ENCODE measurements around the gene CAMK2A. TPM values are rescaled to one million over a fixed set of nuclear protein-coding genes. Genes with fewer than 3 reads are reported as not detected.

The CAMK2A gene
- total and polyA plus RNA-seq, 2 of the 4 experiments (the other 2 are of a cell fraction) = 0.18 to 0.19 TPM

DNA sequence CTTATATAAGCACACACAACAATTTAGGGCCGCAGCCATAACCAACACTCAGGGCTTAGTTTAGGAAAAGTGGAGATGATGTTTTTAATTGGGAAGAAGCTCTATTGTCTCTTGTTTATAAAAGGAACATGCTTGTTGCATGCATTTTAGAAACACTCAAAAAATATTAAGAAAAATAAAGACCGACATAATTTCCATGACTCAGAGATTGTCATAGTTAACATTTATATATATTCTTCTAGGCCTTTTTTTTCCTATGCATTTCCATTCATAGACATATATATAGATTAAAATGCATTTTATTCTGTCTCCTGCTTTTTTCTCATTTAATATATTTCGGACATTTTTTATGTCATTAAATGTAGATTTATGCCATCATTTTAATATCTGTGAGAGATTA, 26.7 kb upstream of the CAMK2A start (continued):
- no peak for TF ChIP-seq MAZ (IDR thresholded peaks at IDR 0.05; ENCODE audit: borderline replicate concordance, low read depth, low read length)
- TF ChIP-seq NFE2L2 (IDR thresholded peaks at IDR 0.05; ENCODE audit: low read depth, low read length) = no peak
- TF ChIP-seq RFX5 (IDR thresholded peaks at IDR 0.05; ENCODE audit: low read depth, low read length) = no peak
- no peak for TF ChIP-seq POLR2A (IDR thresholded peaks at IDR 0.05; ENCODE audit: low read depth, low read length)
- no peak for TF ChIP-seq SMC3 (IDR thresholded peaks at IDR 0.05; ENCODE audit: low read depth, low read length)
- TF ChIP-seq MXI1 (IDR thresholded peaks at IDR 0.05; ENCODE audit: borderline replicate concordance, low read depth, low read length) = no peak

DNA sequence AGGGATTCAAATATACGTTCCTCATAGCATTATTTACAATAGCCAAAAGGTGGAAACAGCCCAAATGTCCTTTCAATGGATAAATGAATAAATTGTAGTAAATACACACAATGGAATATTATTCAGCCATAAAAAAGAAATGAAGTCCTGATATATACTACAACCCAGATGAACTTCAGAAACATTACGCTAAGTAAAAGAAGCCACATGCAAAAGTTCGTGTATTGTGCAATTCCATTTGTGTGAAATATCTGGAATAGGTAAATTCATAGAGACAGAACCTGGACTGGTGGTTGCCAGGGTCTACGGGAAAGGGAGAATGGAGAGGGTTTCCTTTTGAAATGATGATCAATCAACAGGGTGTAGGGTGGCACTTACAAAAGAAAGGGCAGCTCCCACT, 25.7 kb upstream of the CAMK2A start:
- dilution Hi-C loops (cut with HindIII; ENCODE audit: low sequenced_read_pairs, unreplicated experiment) = no loop called here
- Histone ChIP-seq H3K36me3 (ENCODE audit: control insufficient read depth, insufficient read depth, low read length) (no peaks in the 10 kb centered on the region), H2BK120ac (ENCODE audit: low read depth, low read length) (no peak overlapping the region), H2AK9ac (replicated peaks; ENCODE audit: low read depth, low read length, poor library complexity) (no peak overlapping the region), H3K9me3 (ENCODE audit: control insufficient read depth, insufficient read depth, low read length) (no peaks in the 10 kb centered on the region), H3K4me2 (ENCODE audit: low read depth, low read length) (no peak overlapping the region), H4K91ac (ENCODE audit: insufficient read depth, low read depth, low read length) (no peak overlapping the region), H3K14ac (replicated peaks; ENCODE audit: low read depth, low read length) (no peak overlapping the region), H3K27ac (ENCODE audit: insufficient read depth, low read length) (no peak overlapping the region), H3K4me3 (ENCODE audit: insufficient read depth, low read depth, low read length) (no peak overlapping the region), H4K20me1 (ENCODE audit: insufficient read depth, low read length) (peaks cover 5% of the 10 kb centered on the region; the same call in 1 of the 2 replicates), H3K4me1 (ENCODE audit: control insufficient read depth, insufficient read depth, low read length) (peaks cover 31% of the 10 kb centered on the region), H2BK5ac (ENCODE audit: low read depth, low read length, poor library complexity, severe bottlenecking) (no peak overlapping the region), H2BK15ac (ENCODE audit: low read depth, low read length) (no peak overlapping the region; the same call in 2 of the 3 replicates), H2BK20ac (ENCODE audit: low read depth, low read length) (peak overlapping the region; percentile 5; the same call in 1 of the 2 replicates), H3K9me1 (ENCODE audit: insufficient read depth, low read length) (peaks cover 34% of the 10 kb centered on the region), H3K18ac (ENCODE audit: low read depth, low read length) (no peak overlapping the region), H2AK5ac (ENCODE audit: low read depth, low read length) (no peak overlapping the region), H3K27me3 (ENCODE audit: control insufficient read depth, insufficient read depth, low read length) (no peaks in the 10 kb centered on the region), H4K5ac (ENCODE audit: low read depth, low read length) (no peak overlapping the region), H3K9ac (ENCODE audit: low read depth, low read length) (no peak overlapping the region), H3K56ac (ENCODE audit: extremely low read depth, insufficient read depth, low read length) (no peak overlapping the region), H3K4ac (ENCODE audit: low read depth, low read length) (no peak overlapping the region), H4K8ac (ENCODE audit: low read depth in 2 of 2, low read length in 2 of 2) (no peak overlapping the region), H2AFZ (replicated peaks; ENCODE audit: low read length, poor library complexity) (no peak overlapping the region), H3K79me1 (ENCODE audit: low read depth in 1 of 2, low read length in 2 of 2) (peaks cover 0 to 8% of the 10 kb centered on the region in 2 experiments; a peak in 2 of 4 replicates), H3K23ac (ENCODE audit: low read depth, low read length) (no peak overlapping the region)
- ChIA-PET CTCF (no interaction called here), POLR2A (ENCODE audit: unreplicated experiment) (no interaction called here)
- TF ChIP-seq CEBPB (IDR thresholded peaks at IDR 0.05; ENCODE audit: low read depth, low read length) (peak; percentile 77), MAFK (IDR thresholded peaks at IDR 0.05; ENCODE audit: low read depth, low read length) (no peak)
- no peak for ATAC-seq (ENCODE audit: low read depth)
- no peak for DNase-seq
- intact Hi-C loops (cut with micrococcal nuclease) = no loop called here
- 85% methylated on average over 2 of the region's 4 CpGs; no CpG with 5 or more reads in 1 of the 2 experiments for WGBS, 2 experiments (ENCODE audit: extremely low coverage in 2 of 2, insufficient read length in 1 of 2)
- no TSS peak for BruUV-seq (replicated peaks)
- in situ Hi-C loops (cut with MboI; ENCODE audit: low sequenced_read_pairs) = no loop called here

Measured in IMR-90 (cell line).